ENCODE results near the gene RAB41. TPM values are rescaled to one million over a fixed set of nuclear protein-coding genes. Genes with fewer than 3 reads are reported as not detected.

RAB41 gene
- total and polyA plus RNA-seq, 10 of the 15 experiments (the other 5 are each of a cell fraction or from before 2014, with no cell fraction given), result 0.05 to 0.31 TPM; not detected in 8

- CTCF ChIA-PET, result no interaction called here
- DNase-seq (ENCODE audit: low read depth, low spot score) (no peak), ATAC-seq (no peak), FAIRE-seq (no peak)
- SMC1A ChIA-PET (ENCODE audit: uncharacterized antibody, unreplicated experiment), result interaction anchor here (0.7 kb wide), 1 partner anchor 113 kb away, joined by 3 read pairs; no protein-coding TSS in a partner anchor
- Histone ChIP-seq H3K27me3 (replicated peaks in 1 of 2; ENCODE audit: control insufficient read depth in 2 of 2, insufficient read depth in 2 of 2, low read length in 1 of 2) (no peaks in the 10 kb centered on the region), H2AFZ (ENCODE audit: control insufficient read depth, low read depth, low read length) (no peak overlapping the region), H3K4me1 (ENCODE audit: control insufficient read depth, insufficient read depth, low read length) (no peaks in the 10 kb centered on the region), H3K27ac (ENCODE audit: control insufficient read depth, insufficient read depth) (no peak overlapping the region), H3K79me2 (ENCODE audit: control insufficient read depth, insufficient read depth, low read length) (no peaks in the 10 kb centered on the region), H3K4me2 (ENCODE audit: control insufficient read depth, insufficient read depth) (no peak overlapping the region), H3K36me3 (ENCODE audit: control insufficient read depth in 2 of 2, insufficient read depth in 2 of 2, low read length in 1 of 2) (no peaks in the 10 kb centered on the region), H3K9me3 (replicated peaks; ENCODE audit: control insufficient read depth, insufficient read depth, low read length) (no peaks in the 10 kb centered on the region), H4K20me1 (ENCODE audit: control insufficient read depth, insufficient read depth) (no peaks in the 10 kb centered on the region), H3K4me3 (no peak overlapping the region), H3K9ac (ENCODE audit: control insufficient read depth, insufficient read depth, low read length) (no peak overlapping the region)
- POLR2A ChIA-PET, result interaction anchor here (0.6 kb wide), 1 partner anchor 805 kb away, joined by 5 read pairs; no protein-coding TSS in a partner anchor
- RAD21 ChIA-PET (ENCODE audit: unreplicated experiment), result no interaction called here
- in situ Hi-C loops (cut with MboI), result no loop called here
- intact Hi-C loops (cut with micrococcal nuclease; ENCODE audit: unreplicated experiment), result no loop called here
- 46% methylated on average over 3 of the region's 3 CpGs for WGBS (ENCODE audit: insufficient coverage, insufficient replicate concordance, low lambda C conversion rate, missing lambda C conversion rate)
- no TSS peak for BruUV-seq (replicated peaks)
- TF ChIP-seq, protein P1, sequence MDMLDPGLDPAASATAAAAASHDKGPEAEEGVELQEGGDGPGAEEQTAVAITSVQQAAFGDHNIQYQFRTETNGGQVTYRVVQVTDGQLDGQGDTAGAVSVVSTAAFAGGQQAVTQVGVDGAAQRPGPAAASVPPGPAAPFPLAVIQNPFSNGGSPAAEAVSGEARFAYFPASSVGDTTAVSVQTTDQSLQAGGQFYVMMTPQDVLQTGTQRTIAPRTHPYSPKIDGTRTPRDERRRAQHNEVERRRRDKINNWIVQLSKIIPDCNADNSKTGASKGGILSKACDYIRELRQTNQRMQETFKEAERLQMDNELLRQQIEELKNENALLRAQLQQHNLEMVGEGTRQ (IDR thresholded peaks at IDR 0.05; ENCODE audit: borderline replicate concordance, low read depth, low read length), result no peak
- no peak for TF ChIP-seq RFX5 (IDR thresholded peaks at IDR 0.05; ENCODE audit: low read depth, low read length)
- TF ChIP-seq, protein P2, sequence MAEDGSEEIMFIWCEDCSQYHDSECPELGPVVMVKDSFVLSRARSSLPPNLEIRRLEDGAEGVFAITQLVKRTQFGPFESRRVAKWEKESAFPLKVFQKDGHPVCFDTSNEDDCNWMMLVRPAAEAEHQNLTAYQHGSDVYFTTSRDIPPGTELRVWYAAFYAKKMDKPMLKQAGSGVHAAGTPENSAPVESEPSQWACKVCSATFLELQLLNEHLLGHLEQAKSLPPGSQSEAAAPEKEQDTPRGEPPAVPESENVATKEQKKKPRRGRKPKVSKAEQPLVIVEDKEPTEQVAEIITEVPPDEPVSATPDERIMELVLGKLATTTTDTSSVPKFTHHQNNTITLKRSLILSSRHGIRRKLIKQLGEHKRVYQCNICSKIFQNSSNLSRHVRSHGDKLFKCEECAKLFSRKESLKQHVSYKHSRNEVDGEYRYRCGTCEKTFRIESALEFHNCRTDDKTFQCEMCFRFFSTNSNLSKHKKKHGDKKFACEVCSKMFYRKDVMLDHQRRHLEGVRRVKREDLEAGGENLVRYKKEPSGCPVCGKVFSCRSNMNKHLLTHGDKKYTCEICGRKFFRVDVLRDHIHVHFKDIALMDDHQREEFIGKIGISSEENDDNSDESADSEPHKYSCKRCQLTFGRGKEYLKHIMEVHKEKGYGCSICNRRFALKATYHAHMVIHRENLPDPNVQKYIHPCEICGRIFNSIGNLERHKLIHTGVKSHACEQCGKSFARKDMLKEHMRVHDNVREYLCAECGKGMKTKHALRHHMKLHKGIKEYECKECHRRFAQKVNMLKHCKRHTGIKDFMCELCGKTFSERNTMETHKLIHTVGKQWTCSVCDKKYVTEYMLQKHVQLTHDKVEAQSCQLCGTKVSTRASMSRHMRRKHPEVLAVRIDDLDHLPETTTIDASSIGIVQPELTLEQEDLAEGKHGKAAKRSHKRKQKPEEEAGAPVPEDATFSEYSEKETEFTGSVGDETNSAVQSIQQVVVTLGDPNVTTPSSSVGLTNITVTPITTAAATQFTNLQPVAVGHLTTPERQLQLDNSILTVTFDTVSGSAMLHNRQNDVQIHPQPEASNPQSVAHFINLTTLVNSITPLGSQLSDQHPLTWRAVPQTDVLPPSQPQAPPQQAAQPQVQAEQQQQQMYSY (CRISPR knock-in tag; IDR thresholded peaks at IDR 0.05), result no peak
- no peak for TF ChIP-seq HDAC6 (IDR thresholded peaks at IDR 0.05; ENCODE audit: unreplicated experiment)
- TF ChIP-seq NRF1 (conservative IDR thresholded peaks at IDR 0.05; ENCODE audit: low read depth, low read length), result no peak
- no peak for TF ChIP-seq TCF7 (IDR thresholded peaks at IDR 0.05; ENCODE audit: borderline replicate concordance)
Observed at GRCh38 chrX:70279081-70279480, 2.9 kb upstream of the RAB41 start.
